Lung (tissue), 12 donors: ENCODE results near the gene TSPAN7. TPM values are rescaled to one million over a fixed set of nuclear protein-coding genes. Genes with fewer than 3 reads are reported as not detected.

Source experiments
- ATAC-seq: fragments of 200-7000 bp; cut with Tn5 transposase; one replicate; pipeline ENCODE4 v1.9.1; 2020; ENCODE audit warnings: moderate number of reproducible peaks; ENCODE audit not compliant: insufficient read depth, low FRiP score
- DNase-seq, 3 donors: peaks; one replicate each; pipeline ENCODE4 v3.0.0-alpha.2; 2013 to 2017
- H3K27ac ChIP-seq, 2 donors: one replicate each; pipeline ENCODE4 v1.5.1; 2013; ENCODE audit warnings: mild to moderate bottlenecking in 2 of 2, moderate library complexity in 2 of 2, control low read depth in 1 of 2, inconsistent platforms in 1 of 2, low read depth in 1 of 2, low read length in 1 of 2
- H3K27me3 ChIP-seq, 3 donors: one replicate each; pipeline ENCODE4 v1.5.1; 2013; ENCODE audit warnings: low read length in 2 of 3; ENCODE audit not compliant: control insufficient read depth in 3 of 3, insufficient read depth in 3 of 3
- H3K36me3 ChIP-seq, 4 donors: one replicate each; pipeline ENCODE4 v1.5.1; 2013; ENCODE audit warnings: low read length in 4 of 4, mild to moderate bottlenecking in 1 of 4, moderate library complexity in 1 of 4; ENCODE audit not compliant: control insufficient read depth in 4 of 4, insufficient read depth in 4 of 4
- H3K4me1 ChIP-seq, 5 donors: one replicate each; pipeline ENCODE4 v1.5.1; 2013; ENCODE audit warnings: low read length in 5 of 5, mild to moderate bottlenecking in 2 of 5, moderate library complexity in 1 of 5; ENCODE audit not compliant: control insufficient read depth in 5 of 5, insufficient read depth in 5 of 5
- H3K4me3 ChIP-seq: one replicate; pipeline ENCODE4 v1.5.1; 2013; ENCODE audit warnings: mild to moderate bottlenecking, control low read depth, moderate library complexity
- H3K9ac ChIP-seq, 2 donors: one replicate each; pipeline ENCODE4 v1.5.1; 2013; ENCODE audit warnings: low read length in 2 of 2, control low read depth in 1 of 2; ENCODE audit not compliant: insufficient read depth in 1 of 2
- H3K9me3 ChIP-seq, 4 donors: one replicate each; pipeline ENCODE4 v1.5.1; 2013; ENCODE audit warnings: low read length in 3 of 4, mild to moderate bottlenecking in 1 of 4, moderate library complexity in 1 of 4; ENCODE audit not compliant: control insufficient read depth in 4 of 4, insufficient read depth in 3 of 4
- CTCF ChIP-seq: IDR thresholded peaks from 2 replicates; pipeline ENCODE4 v1.5.1; 2012; ENCODE audit warnings: mild to moderate bottlenecking; ENCODE audit errors: control extremely low read depth, extremely low read depth
- WGBS, 2 donors: extraction: QIAGEN DNeasy Blood & Tissue Kit; methylation state at CpG; one replicate each; pipeline ENCODE4 v1.1.7; 2013; 5-methylcytosine and 5-hydroxymethylcytosine counted together
- polyA plus RNA-seq, 2 donors: library from polyadenylated mRNA; stranded (reverse); fragments of 200-250 nt; gene quantifications; one replicate each; pipeline ENCODE4 v1.2.1, GENCODE V29; 2013
- total RNA-seq, 2 donors: library from RNA; depleted of rRNA in 1 of 2; stranded (reverse); fragments of >200 nt in 1 of 2; gene quantifications; one replicate each; pipeline ENCODE4 v1.2.1, GENCODE V29; 2014 to 2021
- donor health status: control.
- donor health status: control.
- donor health status: Bipolar disorder and iron deficiency.
- donor health status: healthy.
- donor health status: DM: yes; HTN: yes; CAD: no.

TSPAN7 gene
- total and polyA plus RNA-seq, 4 donors, result 36.4 to 52.4 (median 40.8) TPM

DNA sequence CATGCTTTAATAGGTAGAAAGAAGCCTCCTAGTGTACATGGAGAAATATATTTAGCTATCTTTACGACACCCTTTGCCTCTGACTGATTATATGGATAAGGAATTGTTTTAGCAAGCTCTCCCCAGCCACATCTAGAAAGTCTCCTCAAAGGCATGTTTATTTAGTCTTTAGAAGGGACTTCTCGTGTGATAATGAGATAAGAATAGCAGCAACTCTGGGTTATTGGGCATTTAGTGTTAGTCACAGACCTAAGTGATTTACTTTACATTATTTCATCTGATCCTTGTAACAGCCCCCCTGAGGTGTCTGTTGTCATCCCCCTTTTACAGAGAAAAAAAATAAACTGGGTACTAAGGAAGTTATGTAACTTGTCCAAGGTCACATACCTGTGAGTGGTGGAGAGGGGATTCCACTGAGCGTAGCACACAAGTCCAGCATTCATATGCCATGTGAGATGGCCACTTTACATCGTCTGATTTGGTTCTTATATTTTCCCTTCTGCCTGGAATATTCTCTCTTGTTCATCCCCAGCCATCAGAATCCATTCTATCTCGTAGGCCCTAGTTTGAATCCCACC, 77.7 kb downstream of the TSPAN7 start:
- no peak for TF ChIP-seq CTCF

GRCh38 chrX:38639730-38640129, 78.4 kb downstream of the TSPAN7 start:
- peaks cover 0 to 3% (median 0%) of the 10 kb centered on the region in 5 donors for H3K4me1 ChIP-seq
- H3K4me3 ChIP-seq, result no peak overlapping the region
- H3K27ac ChIP-seq, result no peak overlapping the region
- DNase-seq, result no peak
- H3K9me3 ChIP-seq, result no peaks in the 10 kb centered on the region
- H3K27me3 ChIP-seq, result peaks cover 2 to 48% (median 33%) of the 10 kb centered on the region in 3 donors
- no peaks in the 10 kb centered on the region for H3K36me3 ChIP-seq
- no peak overlapping the region for H3K9ac ChIP-seq
- no peak for TF ChIP-seq CTCF
- ATAC-seq, result no peak

More for the DNA sequence above, 77.7 kb downstream of the TSPAN7 start:
- H3K4me1 ChIP-seq, result peaks cover 0 to 4% (median 0%) of the 10 kb centered on the region in 5 donors
- H3K36me3 ChIP-seq, result no peaks in the 10 kb centered on the region
- no peak overlapping the region for H3K9ac ChIP-seq
- no peak for DNase-seq
- WGBS, 2 donors, result 55 to 88% methylated on average over 5 of the region's 5 CpGs
- ATAC-seq, result no peak
- H3K4me3 ChIP-seq, result no peak overlapping the region
- no peaks in the 10 kb centered on the region for H3K9me3 ChIP-seq
- peaks cover 2 to 46% (median 33%) of the 10 kb centered on the region in 3 donors for H3K27me3 ChIP-seq
- H3K27ac ChIP-seq, result no peak overlapping the region

DNA sequence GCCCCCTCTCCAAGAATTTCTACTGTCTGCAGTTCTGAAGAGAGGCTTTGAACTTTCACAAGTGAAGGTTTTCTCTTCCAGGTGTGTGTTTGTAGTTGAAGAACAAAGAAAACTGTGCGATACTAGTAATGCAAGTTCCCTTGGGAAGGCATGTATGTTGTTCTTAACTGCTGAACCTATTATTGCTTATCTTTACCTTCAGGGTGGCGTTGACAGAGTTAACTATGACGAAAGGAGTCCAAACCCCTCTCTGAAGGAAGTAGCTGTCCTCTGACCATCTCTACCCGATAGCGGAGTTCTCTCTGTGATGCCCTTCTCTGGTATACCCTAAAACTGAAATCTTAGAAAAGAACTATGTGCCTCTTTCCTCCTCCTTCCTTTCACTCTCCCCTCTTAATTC, 79.9 kb downstream of the TSPAN7 start:
- TF ChIP-seq CTCF, result no peak
- DNase-seq, result no peak
- H3K27me3 ChIP-seq, result peaks cover 2 to 50% (median 29%) of the 10 kb centered on the region in 3 donors
- no peaks in the 10 kb centered on the region for H3K36me3 ChIP-seq
- no peak overlapping the region for H3K9ac ChIP-seq
- H3K27ac ChIP-seq, result no peak overlapping the region
- ATAC-seq, result no peak
- peaks cover 0 to 2% (median 0%) of the 10 kb centered on the region in 5 donors for H3K4me1 ChIP-seq
- 73 to 77% methylated on average over 5 of the region's 5 CpGs for WGBS, 2 donors
- no peaks in the 10 kb centered on the region for H3K9me3 ChIP-seq
- no peak overlapping the region for H3K4me3 ChIP-seq

DNA sequence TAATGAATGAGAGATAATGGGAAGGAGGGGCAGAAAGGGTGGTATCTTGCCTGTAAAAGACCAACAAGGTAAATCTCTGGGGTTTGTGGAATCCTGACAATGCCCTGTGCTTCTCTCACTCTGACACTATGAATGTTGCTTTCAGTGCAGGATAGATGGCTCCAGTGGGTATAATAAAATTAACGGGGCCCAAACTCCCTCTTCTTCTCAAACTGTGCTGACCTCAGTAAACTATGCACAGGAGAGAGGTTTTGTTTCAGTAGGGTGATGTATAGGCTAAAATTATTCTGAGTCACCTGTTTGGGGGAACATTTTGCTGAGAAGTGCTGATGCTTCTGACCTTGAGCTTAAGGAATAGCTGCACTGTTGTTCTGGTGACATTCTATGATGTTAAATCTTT, 82.6 kb downstream of the TSPAN7 start:
- no peak overlapping the region for H3K4me3 ChIP-seq
- H3K4me1 ChIP-seq, result no peaks in the 10 kb centered on the region
- no peaks in the 10 kb centered on the region for H3K9me3 ChIP-seq
- no peak overlapping the region for H3K27ac ChIP-seq
- H3K9ac ChIP-seq, result no peak overlapping the region
- WGBS, 2 donors, result 79 to 100% methylated on average over 1 of the region's 1 CpG
- DNase-seq, result no peak
- no peak for ATAC-seq
- H3K27me3 ChIP-seq, result peaks cover 2 to 37% (median 28%) of the 10 kb centered on the region in 3 donors
- no peak for TF ChIP-seq CTCF
- H3K36me3 ChIP-seq, result no peaks in the 10 kb centered on the region
